T-cell (primary cell): ENCODE results near the gene EIF5A. TPM values are rescaled to one million over a fixed set of nuclear protein-coding genes. Genes with fewer than 3 reads are reported as not detected.
A peak's percentile ranks its signal among the peaks of the same experiment; 100 is the strongest.

Experiments
- ATAC-seq, 4 experiments: fragments of 200-7000 bp in 3 of 4; fragments of 150-1000 bp in 1 of 4; cut with Tn5 transposase; replicated peaks in 1 of 4; 1 replicate in 3 of 4; 2 replicates in 1 of 4; pipeline ENCODE4 v1.10.0; 2021; ENCODE audit warnings: moderate library complexity in 3 of 4, mild to moderate bottlenecking in 2 of 4, moderate number of reproducible peaks in 1 of 4
- CTCF ChIA-PET, 2 donors: fragments of 300-600 bp; sonication (Branson Sonifier 250); formaldehyde crosslinking; loops; one replicate each; lab custom pipeline; 2022; ENCODE audit warnings: antibody characterized with exemption in 2 of 2; lab: Charles Lee
- POLR2A ChIA-PET, 2 donors: fragments of 300-600 bp; sonication (Branson Sonifier 250); formaldehyde crosslinking; loops; one replicate each; lab custom pipeline; 2022; ENCODE audit warnings: antibody characterized with exemption in 2 of 2; lab: Charles Lee
- DNase-seq, 35 experiments: peaks; one replicate each; pipeline versions ENCODE4 v3.0.0 to v3.0.0-alpha.2; 2013 to 2023
- H3K27ac ChIP-seq: one replicate; pipeline ENCODE4 v1.5.1; 2013; ENCODE audit warnings: low read length
- H3K27me3 ChIP-seq, 2 experiments: replicated peaks in 1 of 2; 1 replicate in 1 of 2; 2 replicates in 1 of 2; pipeline versions ENCODE4 v1.6.1 to v1.7.0; 2013; ENCODE audit warnings: low read length in 1 of 2, mixed read lengths in 1 of 2; ENCODE audit not compliant: control insufficient read depth in 2 of 2, insufficient read depth in 2 of 2; ENCODE audit errors: extremely low read depth in 1 of 2
- H3K36me3 ChIP-seq, 2 donors: 1 replicate in 1 of 2; 2 replicates in 1 of 2; pipeline versions ENCODE4 v1.6.1 to v1.7.0; 2013; ENCODE audit warnings: low read length in 1 of 2; ENCODE audit not compliant: control insufficient read depth in 2 of 2, insufficient read depth in 1 of 2; ENCODE audit errors: extremely low read depth in 1 of 2
- H3K4me1 ChIP-seq, 2 experiments: 1 replicate in 1 of 2; 2 replicates in 1 of 2; pipeline versions ENCODE4 v1.6.1 to v1.7.0; 2013; ENCODE audit warnings: low read length in 2 of 2, mixed read lengths in 1 of 2; ENCODE audit not compliant: insufficient read depth in 2 of 2, control insufficient read depth in 1 of 2; ENCODE audit errors: extremely low read depth in 1 of 2
- H3K4me3 ChIP-seq, 2 donors: 1 replicate in 1 of 2; 2 replicates in 1 of 2; pipeline versions ENCODE4 v1.5.1 to v1.7.0; 2013; ENCODE audit warnings: mild to moderate bottlenecking in 2 of 2, low read length in 1 of 2, moderate library complexity in 1 of 2; ENCODE audit not compliant: control insufficient read depth in 1 of 2; ENCODE audit errors: extremely low read depth in 1 of 2
- H3K9me3 ChIP-seq: 2 replicates; pipeline ENCODE4 v1.7.0; 2013
- H3K27ac Mint-ChIP-seq, 2 donors: one replicate each; pipeline ENCODE4 v1.8.0; 2020 to 2021; ENCODE audit warnings: mild to moderate bottlenecking in 2 of 2, mixed read lengths in 2 of 2
- H3K27me3 Mint-ChIP-seq, 2 donors: one replicate each; pipeline ENCODE4 v1.8.0; 2021 to 2022; ENCODE audit warnings: mixed read lengths in 2 of 2
- H3K36me3 Mint-ChIP-seq: one replicate; pipeline ENCODE4 v1.8.0; 2021; ENCODE audit warnings: mixed read lengths
- H3K4me1 Mint-ChIP-seq, 3 donors: one replicate each; pipeline ENCODE4 v1.8.0; 2020 to 2022; ENCODE audit warnings: mixed read lengths in 3 of 3, mild to moderate bottlenecking in 1 of 3
- H3K4me3 Mint-ChIP-seq, 3 donors: one replicate each; pipeline ENCODE4 v1.8.0; 2020 to 2022; ENCODE audit warnings: mild to moderate bottlenecking in 3 of 3, mixed read lengths in 3 of 3, moderate library complexity in 3 of 3
- H3K9me3 Mint-ChIP-seq, 3 donors: one replicate each; pipeline ENCODE4 v1.8.0; 2020 to 2022; ENCODE audit warnings: mixed read lengths in 3 of 3
- WGBS: methylation state at CpG from one replicate; pipeline ENCODE4 v1.1.5; 2013; ENCODE audit warnings: missing lambda C conversion rate; ENCODE audit not compliant: insufficient coverage; 5-methylcytosine and 5-hydroxymethylcytosine counted together
- total RNA-seq, 35 experiments: library from RNA in 6 of 35; stranded (reverse) in 6 of 35; fragments of 120-200 nt in 1 of 35; gene quantifications; one replicate each; pipeline versions ENCODE4 v1.2.1 to v1.2.4 and lab custom pipeline; 2013 to 2026

Gene EIF5A
- 100 to 1,000 TPM; 286 to 481 (median 306) TPM for total RNA-seq
- total RNA-seq (2013), result 222 TPM
- 109 to 899 (median 252) reads per million in 29 experiments for total RNA-seq (lab: John Stamatoyannopoulos, UW)

- no peaks in the 10 kb centered on the region for H3K9me3 ChIP-seq
- H3K36me3 Mint-ChIP-seq, result peaks cover 33% of the 10 kb centered on the region
- DNase-seq, result peak; percentile 99 to 100 (median 100)
- peaks cover 0 to 2% of the 10 kb centered on the region in 2 experiments for H3K27me3 ChIP-seq
- WGBS, result under 1% methylated on average over 62 of the region's 64 CpGs
- peak within 1 kb of the TSS; percentile 98 for H3K27ac ChIP-seq
- peak within 1 kb of the TSS; percentile 98 to 99 for H3K27ac Mint-ChIP-seq
- POLR2A ChIA-PET, result no interaction called here
- peaks cover 33 to 39% (median 37%) of the 10 kb centered on the region in 3 donors for H3K4me1 Mint-ChIP-seq
- no peaks in the 10 kb centered on the region for H3K27me3 Mint-ChIP-seq
- CTCF ChIA-PET, result no interaction called here
- peaks cover 13 to 48% of the 10 kb centered on the region in 2 experiments for H3K4me1 ChIP-seq
- ATAC-seq, result peak; percentile 75 to 83 (median 80)
- H3K9me3 Mint-ChIP-seq, result no peaks in the 10 kb centered on the region
- H3K4me3 Mint-ChIP-seq, result peak within 1 kb of the TSS; percentile 80 to 96 (median 93)
- H3K4me3 ChIP-seq, result peak within 1 kb of the TSS; percentile 76 to 99
- H3K36me3 ChIP-seq, result peaks cover 7 to 29% of the 10 kb centered on the region in 2 donors
Observed at GRCh38 chr17:7306911-7307685, at the start of gene EIF5A. EIF5A (plus strand) TSS chr17:7307628; CDS start chr17:7309636, 2,008 bp downstream.

- ATAC-seq, result no peak
- ChIA-PET POLR2A (no interaction called here), CTCF (no interaction called here)
- Mint-ChIP-seq H3K4me1 (peaks cover 23 to 27% (median 24%) of the 10 kb centered on the region in 3 donors), H3K36me3 (peaks cover 13% of the 10 kb centered on the region), H3K27ac (peak overlapping the region in 1 of 2 donors; percentile 68), H3K9me3 (no peaks in the 10 kb centered on the region), H3K4me3 (peak overlapping the region in 1 of 3 donors; percentile 21), H3K27me3 (peaks cover 3 to 14% of the 10 kb centered on the region in 2 donors)
- 93% methylated on average over 5 of the region's 7 CpGs for WGBS
- Histone ChIP-seq H3K27me3 (peaks cover 0 to 22% of the 10 kb centered on the region in 2 experiments), H3K27ac (no peak overlapping the region), H3K4me1 (peaks cover 6 to 37% of the 10 kb centered on the region in 2 experiments), H3K36me3 (peaks cover 6 to 43% of the 10 kb centered on the region in 2 donors), H3K4me3 (no peak overlapping the region), H3K9me3 (no peaks in the 10 kb centered on the region)
- no peak for DNase-seq
Observed at GRCh38 chr17:7258731-7259554, 48.5 kb upstream of the EIF5A start.

GRCh38 chr17:7259555-7259889 is 47.9 kb upstream of the EIF5A start:
- DNase-seq, result no peak
- no CpG with 5 or more reads among the region's 6 CpGs for WGBS
- Mint-ChIP-seq H3K27ac (peak overlapping the region in 1 of 2 donors; percentile 68), H3K9me3 (no peaks in the 10 kb centered on the region), H3K4me3 (peak overlapping the region in 1 of 3 donors; percentile 0), H3K27me3 (peaks cover 3 to 18% of the 10 kb centered on the region in 2 donors), H3K36me3 (peaks cover 12% of the 10 kb centered on the region), H3K4me1 (peaks cover 23 to 28% (median 25%) of the 10 kb centered on the region in 3 donors)
- ChIA-PET CTCF (no interaction called here), POLR2A (no interaction called here)
- Histone ChIP-seq H3K4me3 (no peak overlapping the region), H3K4me1 (peaks cover 6 to 35% of the 10 kb centered on the region in 2 experiments), H3K9me3 (no peaks in the 10 kb centered on the region), H3K36me3 (peaks cover 6 to 40% of the 10 kb centered on the region in 2 donors), H3K27me3 (peaks cover 0 to 27% of the 10 kb centered on the region in 2 experiments), H3K27ac (no peak overlapping the region)
- no peak for ATAC-seq

- WGBS, result 88% methylated on average over 4 of the region's 4 CpGs
- H3K36me3 ChIP-seq, result peaks cover 6 to 35% of the 10 kb centered on the region in 2 donors
- peak overlapping the region; percentile 52 to 76 (median 60) for H3K4me3 Mint-ChIP-seq
Observed at GRCh38 chr17:7260151-7260550, 47.3 kb upstream of the EIF5A start.

GRCh38 chr17:7260651-7261378 is 46.6 kb upstream of the EIF5A start:
- Mint-ChIP-seq H3K36me3 (peaks cover 7% of the 10 kb centered on the region), H3K27me3 (peaks cover 3 to 25% of the 10 kb centered on the region in 2 donors), H3K4me3 (peak overlapping the region; percentile 70 to 76 (median 73)), H3K9me3 (no peaks in the 10 kb centered on the region), H3K27ac (peak overlapping the region; percentile 61 to 86), H3K4me1 (peaks cover 22 to 23% (median 22%) of the 10 kb centered on the region in 3 donors)
- WGBS, result 26% methylated on average over 46 of the region's 54 CpGs
- peaks cover 0 to 37% of the 10 kb centered on the region in 2 experiments for H3K27me3 ChIP-seq
- CTCF ChIA-PET, result interaction anchor here in 1 of 2 donors (1.1 kb wide), 1 partner anchor 18 kb away, joined by 3 read pairs; the partner anchor contains the start of gene GABARAP
- H3K36me3 ChIP-seq, result peaks cover 6 to 32% of the 10 kb centered on the region in 2 donors
- H3K9me3 ChIP-seq, result no peaks in the 10 kb centered on the region
- H3K27ac ChIP-seq, result peak overlapping the region; percentile 9
- peak overlapping the region; percentile 48 to 49 for H3K4me3 ChIP-seq
- H3K4me1 ChIP-seq, result peaks cover 6 to 35% of the 10 kb centered on the region in 2 experiments
- POLR2A ChIA-PET, result interaction anchor here in 1 of 2 donors (0.5 kb wide), 1 partner anchor 42 kb away, joined by 3 read pairs; no protein-coding TSS in a partner anchor
- DNase-seq (peak in 6 of 35 experiments; percentile 30 to 51 (median 38)), ATAC-seq (peak; percentile 47 to 65 (median 61))

More at GRCh38 chr17:7260151-7260550, 47.3 kb upstream of the EIF5A start:
- no peak overlapping the region for H3K4me3 ChIP-seq
- no peaks in the 10 kb centered on the region for H3K9me3 ChIP-seq
- peak overlapping the region; percentile 9 for H3K27ac ChIP-seq
- CTCF ChIA-PET, result interaction anchor here in 1 of 2 donors (1.1 kb wide), 1 partner anchor 18 kb away, joined by 3 read pairs; the partner anchor contains the start of gene GABARAP
- Mint-ChIP-seq H3K9me3 (no peaks in the 10 kb centered on the region), H3K27me3 (peaks cover 3 to 23% of the 10 kb centered on the region in 2 donors), H3K4me1 (peaks cover 22 to 23% (median 22%) of the 10 kb centered on the region in 3 donors), H3K27ac (peak overlapping the region; percentile 61 to 74), H3K36me3 (peaks cover 7% of the 10 kb centered on the region)
- POLR2A ChIA-PET, result interaction anchor here in 1 of 2 donors (0.5 kb wide), 1 partner anchor 43 kb away, joined by 3 read pairs; no protein-coding TSS in a partner anchor
- DNase-seq (no peak), ATAC-seq (no peak)
- H3K4me1 ChIP-seq, result peaks cover 6 to 35% of the 10 kb centered on the region in 2 experiments
- H3K27me3 ChIP-seq, result peaks cover 0 to 31% of the 10 kb centered on the region in 2 experiments
